GM23338 (cell line): Measurements from ENCODE around the gene HSD11B2. TPM values are rescaled to one million over a fixed set of nuclear protein-coding genes. Genes with fewer than 3 reads are reported as not detected.

Source experiments
- ATAC-seq: fragments of 200-7000 bp; cut with Tn5 transposase; 3 replicates; pipeline ENCODE4 v1.9.1; 2020
- DNase-seq: peaks from one replicate; pipeline ENCODE4 v3.0.0-alpha.2; 2015; ENCODE audit warnings: low spot score
- H2AFZ ChIP-seq: fragments of 200-600 bp; sonication (generic); 2 replicates; pipeline ENCODE4 v1.8.0; 2016; ENCODE audit warnings: antibody characterized with exemption, mild to moderate bottlenecking, moderate library complexity
- H3F3A ChIP-seq: fragments of 200-600 bp; sonication (generic); replicated peaks from 2 replicates; pipeline ENCODE4 v1.8.0; 2017; ENCODE audit warnings: antibody characterized with exemption, mixed run types, low read depth
- H3K27ac ChIP-seq: fragments of 200-600 bp; sonication (generic); 2 replicates; pipeline ENCODE4 v1.6.1; 2016; ENCODE audit warnings: low read depth
- H3K27me3 ChIP-seq: fragments of 200-600 bp; sonication (generic); 2 replicates; pipeline ENCODE4 v1.8.0; 2016; ENCODE audit warnings: mild to moderate bottlenecking, mixed run types, moderate library complexity; ENCODE audit not compliant: insufficient read depth
- H3K36me3 ChIP-seq: fragments of 200-600 bp; sonication (generic); 2 replicates; pipeline ENCODE4 v1.8.0; 2016; ENCODE audit warnings: mild to moderate bottlenecking; ENCODE audit not compliant: insufficient read depth
- H3K4me1 ChIP-seq: fragments of 200-600 bp; sonication (generic); 2 replicates; pipeline ENCODE4 v1.8.0; 2016; ENCODE audit warnings: mild to moderate bottlenecking, moderate library complexity; ENCODE audit not compliant: insufficient read depth
- H3K4me2 ChIP-seq: fragments of 200-600 bp; sonication (generic); 2 replicates; pipeline ENCODE4 v1.7.1; 2017; ENCODE audit warnings: mixed run types
- H3K4me3 ChIP-seq: fragments of 200-600 bp; sonication (generic); 2 replicates; pipeline ENCODE4 v1.6.1; 2016; ENCODE audit warnings: mixed run types
- H3K79me2 ChIP-seq: fragments of 200-600 bp; sonication (generic); replicated peaks from 2 replicates; pipeline ENCODE4 v1.8.0; 2017; ENCODE audit warnings: mild to moderate bottlenecking; ENCODE audit not compliant: insufficient read depth
- H3K9me2 ChIP-seq: fragments of 200-600 bp; sonication (generic); 2 replicates; pipeline ENCODE4 v1.8.0; 2017; ENCODE audit not compliant: insufficient read depth
- H4K20me1 ChIP-seq: fragments of 200-600 bp; sonication (generic); replicated peaks from 2 replicates; pipeline ENCODE4 v1.8.0; 2017; ENCODE audit warnings: mild to moderate bottlenecking; ENCODE audit not compliant: insufficient read depth
- H3K27ac Mint-ChIP-seq: 2 replicates; pipeline ENCODE4 v1.8.0; 2020; ENCODE audit warnings: inconsistent platforms, mild to moderate bottlenecking, moderate library complexity, mixed read lengths
- H3K27me3 Mint-ChIP-seq: 3 replicates; pipeline ENCODE4 v1.8.0; 2022; ENCODE audit warnings: low read depth, mild to moderate bottlenecking, moderate library complexity, mixed read lengths, inconsistent platforms; ENCODE audit not compliant: insufficient read depth, poor library complexity
- H3K36me3 Mint-ChIP-seq: 3 replicates; pipeline ENCODE4 v1.8.0; 2021; ENCODE audit warnings: low read depth, mild to moderate bottlenecking, inconsistent platforms, moderate library complexity, mixed read lengths
- H3K4me1 Mint-ChIP-seq: 3 replicates; pipeline ENCODE4 v1.8.0; 2020; ENCODE audit warnings: mild to moderate bottlenecking, inconsistent platforms, mixed read lengths
- H3K4me3 Mint-ChIP-seq: 3 replicates; pipeline ENCODE4 v1.8.0; 2021; ENCODE audit warnings: moderate library complexity, mild to moderate bottlenecking, inconsistent platforms, mixed read lengths
- H3K9me3 Mint-ChIP-seq: 3 replicates; pipeline ENCODE4 v1.8.0; 2020; ENCODE audit warnings: moderate library complexity, mild to moderate bottlenecking, inconsistent platforms, mixed read lengths
- CREB1 ChIP-seq: fragments of 250-450 bp; sonication (Bioruptor Pico); IDR thresholded peaks from 2 replicates; pipeline ENCODE4 v1.5.0; 2020; ENCODE audit warnings: low read depth, mild to moderate bottlenecking, moderate library complexity
- CTCF ChIP-seq, 2 experiments: fragments of 200-600 bp in 1 of 2; sonication (generic) in 1 of 2; conservative IDR thresholded peaks; 2 replicates each; pipeline versions ENCODE4 v1.5.1 to v1.6.1; 2016 to 2017; ENCODE audit warnings: antibody characterized with exemption in 2 of 2, low read depth in 2 of 2, mild to moderate bottlenecking in 2 of 2, moderate library complexity in 1 of 2
- ETS1 ChIP-seq: IDR thresholded peaks from 2 replicates; pipeline ENCODE4 v1.6.1; 2016; ENCODE audit warnings: antibody characterized with exemption
- EZH2 ChIP-seq: fragments of 200-600 bp; sonication (generic); IDR thresholded peaks from one replicate; pipeline ENCODE4 v1.8.0; 2017; ENCODE audit warnings: antibody characterized with exemption, mild to moderate bottlenecking, low read depth; ENCODE audit not compliant: unreplicated experiment
- EZH2phosphoT487 ChIP-seq: fragments of 200-600 bp; sonication (generic); IDR thresholded peaks from one replicate; pipeline ENCODE4 v1.8.1; 2018; ENCODE audit warnings: antibody characterized with exemption; ENCODE audit not compliant: unreplicated experiment
- JUNB ChIP-seq: IDR thresholded peaks from one replicate; pipeline ENCODE4 v1.6.1; 2016; ENCODE audit warnings: antibody characterized with exemption; ENCODE audit not compliant: unreplicated experiment
- NANOG ChIP-seq: IDR thresholded peaks from 2 replicates; pipeline ENCODE4 v1.6.1; 2016; ENCODE audit warnings: antibody characterized with exemption, borderline replicate concordance
- POLR2AphosphoS5 ChIP-seq: IDR thresholded peaks from 2 replicates; pipeline ENCODE4 v1.6.1; 2016; ENCODE audit warnings: antibody characterized with exemption, low read depth
- REST ChIP-seq: IDR thresholded peaks from one replicate; pipeline ENCODE4 v1.6.1; 2018; ENCODE audit warnings: antibody characterized with exemption; ENCODE audit not compliant: unreplicated experiment
- STAT1 ChIP-seq: IDR thresholded peaks from one replicate; pipeline ENCODE4 v1.6.1; 2016; ENCODE audit warnings: antibody characterized with exemption; ENCODE audit not compliant: unreplicated experiment
- ZNF114 ChIP-seq: fragments of 250-450 bp; sonication (Bioruptor Pico); IDR thresholded peaks from 2 replicates; pipeline ENCODE4 v1.5.0; 2020; ENCODE audit warnings: mild to moderate bottlenecking, moderate library complexity
- ZNF331 ChIP-seq: fragments of 250-450 bp; sonication (Bioruptor Pico); IDR thresholded peaks from 2 replicates; pipeline ENCODE4 v1.5.0; 2020; ENCODE audit warnings: low read depth, mild to moderate bottlenecking, moderate library complexity
- ZNF462 ChIP-seq: fragments of 250-450 bp; sonication (Bioruptor Pico); IDR thresholded peaks from 2 replicates; pipeline ENCODE4 v1.5.0; 2020; ENCODE audit warnings: mild to moderate bottlenecking, moderate library complexity
- polyA plus RNA-seq: library from polyadenylated mRNA; unstranded; fragments of >200 nt; fragmentation: Nextera tagmentation; extraction: Ambion mirVana; gene quantifications from 2 replicates; pipeline ENCODE4 v1.2.1, GENCODE V29; 2016
- total RNA-seq: library from RNA; depleted of rRNA; stranded (reverse); fragments of >200 nt; shearing (Covaris generic); gene quantifications from 2 replicates; pipeline ENCODE4 v1.2.3, GENCODE V29; 2014

HSD11B2 gene
- total and polyA plus RNA-seq, 2 experiments from 2014 or later, result 14.8 to 23.0 TPM

- H3K4me1 Mint-ChIP-seq, result peaks cover 58% of the 10 kb centered on the region
Observed at GRCh38 chr16:67423015-67423414, 7.9 kb upstream of the HSD11B2 start.

More at GRCh38 chr16:67423015-67423414, 7.9 kb upstream of the HSD11B2 start:
- H3K9me2 ChIP-seq, result no peaks in the 10 kb centered on the region
- H3K4me3 ChIP-seq, result no peak overlapping the region
- no peak overlapping the region; the same call in 1 of the 2 replicates for H3K27ac ChIP-seq
- H3K4me2 ChIP-seq, result no peak overlapping the region
- no peaks in the 10 kb centered on the region for H3K27me3 ChIP-seq
- H3F3A ChIP-seq, result peaks cover 11% of the 10 kb centered on the region; the same call in 1 of the 2 replicates
- H3K27ac Mint-ChIP-seq, result peak overlapping the region; percentile 89; the same call in 1 of the 2 replicates
- no peaks in the 10 kb centered on the region for H3K36me3 ChIP-seq
- TF ChIP-seq JUNB, result no peak
- no peak for TF ChIP-seq REST
- no peak for TF ChIP-seq ZNF331 (CRISPR knock-in tag)
- TF ChIP-seq ZNF462, result no peak
- TF ChIP-seq NANOG, result no peak
- no peak for TF ChIP-seq ZNF114 (CRISPR knock-in tag)
- no peak for TF ChIP-seq STAT1
- TF ChIP-seq ETS1, result no peak
- no peak for TF ChIP-seq CREB1 (CRISPR knock-in tag)
- TF ChIP-seq POLR2AphosphoS5, result no peak
- TF ChIP-seq EZH2, result no peak
- TF ChIP-seq EZH2phosphoT487, result no peak
- TF ChIP-seq CTCF (conservative IDR thresholded peaks at IDR 0.05; ENCODE audit: low read depth in 2 of 2), result no peak
- no peaks in the 10 kb centered on the region for H3K79me2 ChIP-seq
- peaks cover 3% of the 10 kb centered on the region; the same call in 2 of the 3 replicates for H3K9me3 Mint-ChIP-seq
- no peak for DNase-seq
- H3K27me3 Mint-ChIP-seq, result peaks cover 29% of the 10 kb centered on the region
- H3K36me3 Mint-ChIP-seq, result peaks cover 3% of the 10 kb centered on the region; the same call in 1 of the 3 replicates
- H3K4me3 Mint-ChIP-seq, result no peak overlapping the region
- H3K4me1 ChIP-seq, result peaks cover 50% of the 10 kb centered on the region
- H4K20me1 ChIP-seq, result no peaks in the 10 kb centered on the region
- no peak for ATAC-seq
- H2AFZ ChIP-seq, result no peak overlapping the region
